D341Med (cell line): Measurements from ENCODE around the gene PRG3.
A peak's percentile ranks its signal among the peaks of the same experiment; 100 is the strongest.
"Not testable (repeated sequence)": the region's sequence is repeated elsewhere in the genome, so short reads cannot be mapped to it uniquely, and the experiment has no call there.

Experiments used
- DNase-seq: peaks from one replicate; pipeline ENCODE4 v3.0.0; 2012; ENCODE audit warnings: low spot score

Gene PRG3

DNA sequence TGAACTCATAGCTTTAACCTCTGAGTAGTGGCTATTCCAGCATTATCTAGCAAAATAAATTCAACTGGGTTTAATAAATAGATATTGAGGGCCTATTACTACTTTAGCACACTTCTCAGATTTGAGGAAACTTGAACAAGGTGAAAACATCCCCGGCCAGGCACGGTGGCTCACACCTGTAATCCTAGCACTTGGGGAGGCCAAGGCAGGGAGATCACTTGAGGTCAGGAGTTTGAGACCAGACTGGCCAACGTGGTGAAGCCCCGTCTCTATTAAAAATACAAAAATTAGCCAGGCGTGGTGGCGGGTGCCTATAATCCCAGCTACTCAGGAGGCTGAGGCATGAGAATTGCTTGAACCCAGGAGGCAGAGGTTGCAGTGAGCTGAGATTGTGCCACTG is 44.1 kb downstream of the PRG3 start:
- DNase-seq = not testable (repeated sequence)

- no peak for DNase-seq
Observed at GRCh38 chr11:57336111-57336666, 44.8 kb downstream of the PRG3 start.

DNA sequence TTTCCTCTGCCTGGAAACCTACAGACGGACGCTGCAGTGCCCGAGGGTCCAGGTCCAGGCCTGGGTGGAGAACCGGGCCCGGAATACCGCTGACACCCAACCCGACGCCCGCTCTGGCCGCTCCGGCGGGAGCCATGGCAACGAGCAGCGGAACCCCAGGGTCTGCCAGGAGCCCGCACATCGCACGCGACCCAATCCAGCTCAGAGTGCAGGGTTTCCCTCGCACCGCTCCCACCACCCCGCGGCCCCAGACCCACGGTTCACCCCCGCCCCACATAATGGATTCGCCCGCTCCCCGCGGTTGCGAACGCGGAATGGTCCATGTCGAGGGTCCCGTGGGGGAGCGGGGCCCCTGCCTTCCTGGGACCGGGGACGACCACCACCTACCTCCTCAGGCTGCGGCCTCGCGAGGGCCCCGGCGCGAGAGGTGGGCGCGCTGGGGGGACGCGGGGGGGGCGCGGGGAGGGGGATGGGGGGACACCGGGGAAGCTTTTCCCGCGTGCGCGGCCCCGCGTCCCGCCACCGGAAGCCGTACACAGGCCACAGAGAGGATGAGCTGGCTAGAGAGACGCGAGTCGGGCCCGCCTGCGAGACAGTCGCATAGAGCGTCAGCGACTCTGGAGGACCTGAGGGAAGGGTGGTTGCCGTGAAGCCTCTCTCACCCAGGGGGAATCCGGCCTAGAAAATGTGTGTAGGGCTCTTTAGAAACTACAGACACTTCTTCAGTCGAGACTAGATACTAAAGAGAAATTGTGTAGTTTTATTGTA is 45.4 kb downstream of the PRG3 start, which contains the start of gene SSRP1:
Gene SSRP1, minus strand, starts transcription at position 550 of the 768 bp plus-strand sequence. CDS start 771 bp downstream, outside the sequence.
- DNase-seq = peak; percentile 93

DNA sequence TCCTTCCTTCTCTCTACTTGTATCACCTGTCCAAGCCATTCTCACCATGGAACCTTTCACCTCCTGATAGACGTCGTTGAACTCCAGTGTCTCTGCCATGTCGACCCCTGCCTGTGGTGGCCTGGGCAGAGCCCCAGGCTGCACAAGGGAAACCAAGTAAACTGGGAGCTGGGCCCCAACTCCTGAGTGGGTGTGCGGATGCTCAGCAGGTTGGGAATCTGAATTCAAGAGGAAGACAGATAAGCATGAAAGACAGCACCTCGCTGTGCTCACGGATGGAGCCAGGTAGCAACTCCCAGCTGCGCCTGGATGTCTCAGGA is 46.0 kb downstream of the PRG3 start:
- DNase-seq = no peak

- no peak for DNase-seq
Observed at GRCh38 chr11:57332694-57333440, 48.1 kb downstream of the PRG3 start.

DNA sequence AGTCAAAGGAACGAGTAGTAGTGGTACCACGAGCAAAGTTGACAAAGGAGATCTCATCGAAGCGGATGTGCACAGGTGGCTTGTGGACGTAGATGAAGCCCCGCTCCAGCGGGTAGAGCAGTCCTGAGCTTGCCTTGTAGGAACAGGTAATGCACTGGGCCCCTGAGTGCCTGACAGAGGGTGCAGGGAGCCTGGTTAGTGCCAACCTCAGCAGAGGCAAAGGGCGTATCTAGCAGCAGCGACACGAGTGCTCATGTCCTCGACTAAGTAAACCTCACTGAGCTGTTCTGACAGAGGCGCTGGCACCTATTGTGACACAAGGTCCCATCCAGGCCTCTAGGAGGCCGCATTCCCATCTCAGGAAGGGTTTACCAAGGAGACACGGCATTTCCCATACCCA is 49.2 kb downstream of the PRG3 start:
- no peak for DNase-seq

DNA sequence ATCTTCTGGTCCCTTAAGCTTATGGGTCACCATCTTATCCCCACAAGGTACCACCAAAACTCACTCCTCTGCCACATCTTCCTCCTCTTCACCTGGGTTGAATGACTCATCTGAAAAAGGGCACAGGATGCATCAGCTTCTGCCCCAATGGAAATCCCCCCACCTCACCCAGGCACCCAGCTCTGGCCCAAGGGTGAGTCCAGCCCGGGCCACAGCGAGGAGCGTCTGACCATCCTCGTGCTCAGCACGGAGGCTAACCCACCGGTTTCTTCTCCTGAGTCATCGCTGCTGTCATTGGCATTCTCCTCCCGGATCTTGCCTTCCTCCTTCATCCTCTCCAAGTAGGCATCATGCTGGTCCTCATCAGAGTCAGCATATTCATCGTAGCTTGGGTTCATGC is 50.9 kb downstream of the PRG3 start:
- DNase-seq = no peak

- no peak for DNase-seq
Observed at GRCh38 chr11:57327721-57328120, 53.2 kb downstream of the PRG3 start.
